B cell (primary cell): ENCODE measurements around the gene TBC1D22A. TPM values are rescaled to one million over a fixed set of nuclear protein-coding genes. Genes with fewer than 3 reads are reported as not detected.

Source experiments
- ATAC-seq: fragments of 200-7000 bp; cut with Tn5 transposase; one replicate; pipeline ENCODE4 v1.10.0; 2021; ENCODE audit warnings: low read depth, mild to moderate bottlenecking, moderate number of reproducible peaks, moderate library complexity
- CTCF ChIA-PET: fragments of 350-600 bp; sonication (Branson Sonifier 250); formaldehyde crosslinking; loops from one replicate; lab custom pipeline; 2021; ENCODE audit warnings: antibody characterized with exemption, inconsistent platforms; lab: Charles Lee
- POLR2A ChIA-PET: fragments of 350-600 bp; sonication (Branson Sonifier 250); formaldehyde crosslinking; loops from one replicate; lab custom pipeline; 2021; ENCODE audit warnings: antibody characterized with exemption; lab: Charles Lee
- DNase-seq: peaks from one replicate; pipeline ENCODE4 v3.0.0; 2013
- H2AFZ ChIP-seq: 2 replicates; pipeline ENCODE4 v1.6.1; 2012; ENCODE audit warnings: mild to moderate bottlenecking, low read depth, low read length; ENCODE audit not compliant: insufficient read depth, poor library complexity, severe bottlenecking
- H3K27ac ChIP-seq, 2 donors: 1 replicate in 1 of 2; 2 replicates in 1 of 2; pipeline ENCODE4 v1.5.1; 2012 to 2013; ENCODE audit warnings: low read length in 2 of 2, mild to moderate bottlenecking in 2 of 2, moderate library complexity in 1 of 2
- H3K27me3 ChIP-seq, 4 experiments: fragments of 200-600 bp in 1 of 4; sonication (generic) in 1 of 4; replicated peaks in 1 of 4; 1 replicate in 2 of 4; 2 replicates in 2 of 4; pipeline versions ENCODE4 v1.6.1 to v1.7.0; 2013 to 2016; ENCODE audit warnings: low read length in 3 of 4, mild to moderate bottlenecking in 2 of 4, mixed read lengths in 1 of 4, moderate library complexity in 1 of 4; ENCODE audit not compliant: insufficient read depth in 4 of 4, control insufficient read depth in 3 of 4; ENCODE audit errors: control extremely low read depth in 1 of 4
- H3K36me3 ChIP-seq, 2 experiments: replicated peaks in 1 of 2; 1 replicate in 1 of 2; 2 replicates in 1 of 2; pipeline versions ENCODE4 v1.6.1 to v1.7.1; 2013; ENCODE audit warnings: low read length in 1 of 2; ENCODE audit not compliant: insufficient read depth in 2 of 2, control insufficient read depth in 1 of 2; ENCODE audit errors: control extremely low read depth in 1 of 2, extremely low read depth in 1 of 2
- H3K4me1 ChIP-seq, 2 donors: fragments of 200-600 bp in 1 of 2; sonication (generic) in 1 of 2; 1 replicate in 1 of 2; 2 replicates in 1 of 2; pipeline versions ENCODE4 v1.5.1 to v1.6.1; 2013 to 2017; ENCODE audit warnings: low read length in 2 of 2; ENCODE audit not compliant: control insufficient read depth in 2 of 2, insufficient read depth in 2 of 2
- H3K4me2 ChIP-seq: replicated peaks from 2 replicates; pipeline ENCODE3; 2012; ENCODE audit warnings: mild to moderate bottlenecking, low read depth, low read length; ENCODE audit not compliant: poor library complexity, severe bottlenecking
- H3K4me3 ChIP-seq, 5 experiments: fragments of 200-600 bp in 1 of 5; sonication (generic) in 1 of 5; 1 replicate in 3 of 5; 2 replicates in 2 of 5; pipeline versions ENCODE4 v1.5.1 to v1.7.0; 2011 to 2016; ENCODE audit warnings: low read length in 4 of 5, mild to moderate bottlenecking in 4 of 5, low read depth in 2 of 5, control low read depth in 1 of 5, moderate library complexity in 1 of 5; ENCODE audit not compliant: insufficient read depth in 1 of 5; ENCODE audit errors: control extremely low read depth in 1 of 5, extremely low read depth in 1 of 5
- H3K79me2 ChIP-seq: fragments of 200-600 bp; sonication (generic); one replicate; pipeline ENCODE4 v1.6.0; 2016; ENCODE audit warnings: low read length; ENCODE audit not compliant: control insufficient read depth, insufficient read depth
- H3K9ac ChIP-seq: fragments of 200-600 bp; sonication (generic); 2 replicates; pipeline ENCODE4 v1.6.1; 2017; ENCODE audit warnings: mild to moderate bottlenecking, low read length, moderate library complexity
- H3K9me3 ChIP-seq, 3 donors: one replicate each; pipeline versions ENCODE4 v1.6.1 to v1.7.1; 2013; ENCODE audit warnings: low read length in 2 of 3; ENCODE audit not compliant: control insufficient read depth in 2 of 3, insufficient read depth in 1 of 3; ENCODE audit errors: control extremely low read depth in 1 of 3
- H4K20me1 ChIP-seq: 2 replicates; pipeline ENCODE4 v1.6.0; 2012; ENCODE audit warnings: mild to moderate bottlenecking, low read length; ENCODE audit not compliant: insufficient read depth, control insufficient read depth, poor library complexity, severe bottlenecking
- H3K27ac Mint-ChIP-seq: one replicate; pipeline ENCODE4 v1.8.0; 2021; ENCODE audit warnings: mixed read lengths
- H3K27me3 Mint-ChIP-seq: one replicate; pipeline ENCODE4 v1.8.0; 2021; ENCODE audit warnings: mixed read lengths
- H3K4me1 Mint-ChIP-seq: one replicate; pipeline ENCODE4 v1.8.0; 2021; ENCODE audit warnings: mixed read lengths
- H3K4me3 Mint-ChIP-seq: one replicate; pipeline ENCODE4 v1.8.0; 2021; ENCODE audit warnings: mixed read lengths
- H3K9me3 Mint-ChIP-seq: one replicate; pipeline ENCODE4 v1.8.0; 2022; ENCODE audit warnings: mixed read lengths; ENCODE audit not compliant: insufficient read depth
- EZH2 ChIP-seq: IDR thresholded peaks from 2 replicates; pipeline ENCODE4 v1.6.1; 2012; ENCODE audit warnings: borderline replicate concordance, low read depth, mild to moderate bottlenecking, moderate library complexity, low read length; ENCODE audit not compliant: insufficient read depth, poor library complexity, severe bottlenecking
- WGBS: methylation state at CpG from one replicate; pipeline ENCODE4 v1.1.5; 2013; ENCODE audit warnings: missing lambda C conversion rate; ENCODE audit not compliant: insufficient coverage; 5-methylcytosine and 5-hydroxymethylcytosine counted together
- intact Hi-C: fragments of 100-400 bp; cut with micrococcal nuclease; formaldehyde crosslinking; loops from one replicate; pipeline ENCODE4 v1.10.0; 2022
- polyA plus RNA-seq: library from polyadenylated mRNA; depleted of rRNA; stranded (reverse); fragments of >200 nt; gene quantifications from 2 replicates; pipeline ENCODE4 v1.2.3, GENCODE V29; 2012
- total RNA-seq, 2 donors: library from RNA; stranded (reverse); fragments of 120-200 nt in 1 of 2; gene quantifications; 1 replicate in 1 of 2; 2 replicates in 1 of 2; pipeline versions ENCODE4 v1.2.3 to v1.2.4, GENCODE V29; 2013 to 2022
- TF ChIP-seq, protein P1 (sequence below): fragments of 200-600 bp; IDR thresholded peaks from one replicate; pipeline ENCODE4 v1.8.0; 2022; ENCODE audit warnings: antibody characterized with exemption, mild to moderate bottlenecking

The TBC1D22A gene
- total and polyA plus RNA-seq, 2 donors (not counting 1 experiment from before 2014, with no cell fraction given), result 73.8 to 128 TPM

DNA sequence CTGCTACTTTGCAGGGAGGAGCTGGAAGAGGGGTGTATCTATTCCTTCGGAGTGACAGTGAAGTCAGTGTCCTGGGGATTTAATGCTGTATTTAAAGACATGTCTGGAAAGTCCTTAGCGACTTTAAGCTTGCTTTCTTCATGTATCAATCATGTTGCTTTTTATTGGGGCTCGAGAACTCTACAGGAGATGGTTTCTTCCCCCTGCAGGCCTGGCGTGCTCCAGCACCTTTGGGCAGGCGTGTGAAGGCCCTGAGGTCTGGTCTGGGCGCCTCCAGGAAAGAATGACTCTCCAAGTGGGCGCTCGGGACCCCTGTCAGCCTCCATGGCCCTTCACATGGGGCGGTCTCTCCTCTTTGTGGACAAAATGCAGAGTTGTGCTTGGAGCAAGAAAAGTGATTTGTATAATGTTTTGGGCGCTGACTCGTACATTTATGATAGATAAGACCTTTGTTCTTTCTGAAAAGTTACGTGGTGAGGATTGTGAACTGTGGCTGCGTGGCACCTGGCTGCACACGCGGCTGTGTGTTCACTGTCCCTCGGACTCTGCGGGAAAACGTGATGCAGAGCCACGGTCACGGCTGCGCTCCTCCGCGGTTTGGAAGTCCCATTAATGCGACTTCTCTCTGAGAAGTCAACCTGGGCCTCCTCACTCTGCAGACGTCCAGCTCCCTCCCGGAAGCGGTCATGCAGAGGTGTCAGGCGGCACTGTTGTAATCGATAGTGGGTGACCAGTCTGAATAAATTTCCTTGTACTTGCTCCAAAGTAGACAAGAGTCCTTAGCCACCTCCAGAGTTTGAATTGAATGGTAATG, 282.5 kb downstream of the TBC1D22A start:
- Histone ChIP-seq H3K27me3 (no peaks in the 10 kb centered on the region), H3K79me2 (peaks cover 99% of the 10 kb centered on the region), H4K20me1 (peaks cover 97% of the 10 kb centered on the region), H3K9ac (no peak overlapping the region), H2AFZ (no peak overlapping the region), H3K27ac (no peak overlapping the region), H3K9me3 (no peaks in the 10 kb centered on the region), H3K4me2 (no peak overlapping the region), H3K4me1 (peaks cover 0 to 12% of the 10 kb centered on the region in 2 donors), H3K36me3 (peaks cover 0 to 30% of the 10 kb centered on the region in 2 experiments), H3K4me3 (no peak overlapping the region)
- POLR2A ChIA-PET, result no interaction called here
- H3K4me1 Mint-ChIP-seq, result peaks cover 43% of the 10 kb centered on the region
- no peaks in the 10 kb centered on the region for H3K9me3 Mint-ChIP-seq
- 84% methylated on average over 26 of the region's 29 CpGs for WGBS
- CTCF ChIA-PET, result no interaction called here
- intact Hi-C loops, result no loop called here
- H3K27me3 Mint-ChIP-seq, result no peaks in the 10 kb centered on the region
- TF ChIP-seq, protein P1, sequence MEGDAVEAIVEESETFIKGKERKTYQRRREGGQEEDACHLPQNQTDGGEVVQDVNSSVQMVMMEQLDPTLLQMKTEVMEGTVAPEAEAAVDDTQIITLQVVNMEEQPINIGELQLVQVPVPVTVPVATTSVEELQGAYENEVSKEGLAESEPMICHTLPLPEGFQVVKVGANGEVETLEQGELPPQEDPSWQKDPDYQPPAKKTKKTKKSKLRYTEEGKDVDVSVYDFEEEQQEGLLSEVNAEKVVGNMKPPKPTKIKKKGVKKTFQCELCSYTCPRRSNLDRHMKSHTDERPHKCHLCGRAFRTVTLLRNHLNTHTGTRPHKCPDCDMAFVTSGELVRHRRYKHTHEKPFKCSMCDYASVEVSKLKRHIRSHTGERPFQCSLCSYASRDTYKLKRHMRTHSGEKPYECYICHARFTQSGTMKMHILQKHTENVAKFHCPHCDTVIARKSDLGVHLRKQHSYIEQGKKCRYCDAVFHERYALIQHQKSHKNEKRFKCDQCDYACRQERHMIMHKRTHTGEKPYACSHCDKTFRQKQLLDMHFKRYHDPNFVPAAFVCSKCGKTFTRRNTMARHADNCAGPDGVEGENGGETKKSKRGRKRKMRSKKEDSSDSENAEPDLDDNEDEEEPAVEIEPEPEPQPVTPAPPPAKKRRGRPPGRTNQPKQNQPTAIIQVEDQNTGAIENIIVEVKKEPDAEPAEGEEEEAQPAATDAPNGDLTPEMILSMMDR, result no peak
- no peak for TF ChIP-seq EZH2
- no peak for ATAC-seq
- no peak overlapping the region for H3K27ac Mint-ChIP-seq
- DNase-seq, result no peak
- H3K4me3 Mint-ChIP-seq, result no peak overlapping the region

DNA sequence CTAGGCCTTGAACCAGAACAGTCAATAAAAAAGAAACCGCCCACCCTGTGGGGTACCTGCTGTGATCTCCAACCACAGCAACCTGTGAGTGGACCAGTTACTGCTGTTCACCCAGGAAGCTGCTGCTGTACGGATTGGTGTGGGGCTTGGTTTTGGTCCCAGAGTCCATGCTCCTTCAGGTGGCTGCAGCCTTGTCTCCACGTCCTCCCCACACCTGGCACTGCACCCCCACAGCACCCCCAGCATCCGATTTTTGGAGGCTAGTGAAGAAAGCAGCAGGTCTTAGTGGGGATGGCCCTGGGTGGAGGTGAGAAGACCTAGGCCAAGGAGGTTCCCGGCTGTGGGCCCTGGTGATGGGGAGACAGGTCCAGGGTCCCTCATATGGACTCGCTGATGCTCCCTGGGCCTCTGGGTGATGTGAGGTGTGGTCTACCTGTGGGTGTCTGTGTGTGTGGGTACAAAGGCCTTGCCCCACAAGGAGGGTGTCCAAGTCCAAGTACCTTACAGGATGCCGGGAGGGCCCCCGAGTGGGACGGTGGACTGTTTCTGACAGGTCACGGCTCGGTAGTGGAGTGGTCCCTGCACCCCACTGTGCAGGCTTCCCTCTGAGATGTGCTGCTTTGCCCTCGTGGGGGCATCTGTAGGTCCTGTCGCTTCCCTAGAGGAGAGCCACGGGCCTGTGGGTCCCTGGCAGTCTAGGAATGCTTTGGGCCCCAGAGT, 283.4 kb downstream of the TBC1D22A start:
- TF ChIP-seq, protein P1, result no peak
- no peak for TF ChIP-seq EZH2

More for the DNA sequence above, 283.4 kb downstream of the TBC1D22A start:
- no peak for DNase-seq
- Histone ChIP-seq H3K36me3 (peaks cover 0 to 28% of the 10 kb centered on the region in 2 experiments), H2AFZ (no peak overlapping the region), H4K20me1 (peaks cover 99% of the 10 kb centered on the region), H3K27ac (no peak overlapping the region), H3K4me2 (no peak overlapping the region), H3K79me2 (peaks cover 99% of the 10 kb centered on the region), H3K4me3 (no peak overlapping the region), H3K27me3 (no peaks in the 10 kb centered on the region), H3K4me1 (peaks cover 0 to 12% of the 10 kb centered on the region in 2 donors), H3K9ac (no peak overlapping the region), H3K9me3 (no peaks in the 10 kb centered on the region)
- ChIA-PET CTCF (no interaction called here), POLR2A (no interaction called here)
- Mint-ChIP-seq H3K4me1 (peaks cover 46% of the 10 kb centered on the region), H3K27ac (no peak overlapping the region), H3K27me3 (no peaks in the 10 kb centered on the region), H3K4me3 (no peak overlapping the region), H3K9me3 (no peaks in the 10 kb centered on the region)
- intact Hi-C loops, result no loop called here
- no peak for ATAC-seq
- WGBS, result 97% methylated on average over 12 of the region's 14 CpGs
